ENCODE measurements around the gene NUDT6.

- TF ChIP-seq EZH2phosphoT487 (IDR thresholded peaks at IDR 0.05; ENCODE audit: borderline replicate concordance) (no peak), CTCF (conservative IDR thresholded peaks at IDR 0.05; ENCODE audit: low read length) (no peak)
These were observed 40.8 kb upstream of the NUDT6 start for GRCh38 chr4:122963216-122963615.

Data from Loucy (cell line).